KG1 (cell line): Measurements from ENCODE around the gene CYRIA.

Experiments
- DNase-seq: peaks from one replicate; lab custom pipeline; 2025; lab: John Stamatoyannopoulos, UW

The CYRIA gene

DNA sequence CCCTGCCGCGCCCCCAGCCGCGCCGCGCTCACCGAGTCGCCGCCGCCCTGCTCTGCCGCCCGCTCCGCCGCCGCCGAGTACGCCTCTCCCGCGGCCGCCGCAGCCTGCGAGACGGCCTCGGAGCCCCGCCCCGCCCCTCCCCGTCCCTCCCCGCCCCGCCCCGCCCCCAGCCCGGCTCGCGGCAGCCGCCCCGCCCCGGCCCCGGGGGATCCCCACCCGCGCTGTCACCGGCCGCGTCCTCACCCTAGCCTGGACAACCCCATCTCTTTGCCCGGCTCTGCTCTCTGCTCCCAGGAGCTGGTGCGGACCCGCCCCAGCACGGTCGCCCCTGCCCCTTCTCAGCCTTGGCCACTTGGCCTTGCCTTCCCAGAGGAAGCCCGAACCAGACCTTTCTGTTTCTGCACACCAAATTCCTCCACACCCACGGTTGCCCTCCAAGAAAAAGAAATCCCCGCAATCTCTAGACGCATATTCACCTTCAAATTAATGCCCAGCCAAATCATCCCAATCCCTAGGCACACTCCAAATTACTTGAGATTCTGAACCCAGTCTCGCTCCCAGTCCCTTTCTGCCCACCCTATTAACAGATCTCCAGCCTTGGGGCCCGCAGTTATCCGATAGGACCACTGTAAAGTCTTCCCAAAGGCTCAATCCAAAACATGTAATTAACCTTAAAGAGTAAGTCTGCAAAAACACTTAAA is at the start of gene CYRIA:
Gene CYRIA, minus strand, starts transcription at position 87 of the 701 bp plus-strand sequence. CDS start 77,715 bp downstream, outside the sequence.
- DNase-seq = no peak

DNA sequence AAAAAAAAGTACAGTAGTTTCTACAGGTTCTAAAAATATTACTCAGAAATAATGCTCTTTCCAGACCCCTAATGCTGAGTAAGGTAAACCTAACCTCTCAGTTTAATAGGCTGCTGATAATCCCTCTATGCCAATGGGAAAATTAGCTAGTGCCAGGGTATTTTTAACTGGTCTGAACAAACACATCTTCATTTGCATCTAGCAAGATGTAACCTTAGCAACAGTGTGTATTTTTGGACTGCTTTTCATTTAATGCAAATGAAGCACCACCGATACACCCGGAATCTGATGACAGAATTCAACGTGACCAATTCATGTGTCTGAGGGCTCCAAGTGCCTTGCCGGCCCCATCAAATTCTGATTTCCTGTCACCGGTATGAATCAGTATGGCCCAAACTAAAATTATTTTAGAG is 47.4 kb upstream of the CYRIA start:
- DNase-seq = no peak

DNA sequence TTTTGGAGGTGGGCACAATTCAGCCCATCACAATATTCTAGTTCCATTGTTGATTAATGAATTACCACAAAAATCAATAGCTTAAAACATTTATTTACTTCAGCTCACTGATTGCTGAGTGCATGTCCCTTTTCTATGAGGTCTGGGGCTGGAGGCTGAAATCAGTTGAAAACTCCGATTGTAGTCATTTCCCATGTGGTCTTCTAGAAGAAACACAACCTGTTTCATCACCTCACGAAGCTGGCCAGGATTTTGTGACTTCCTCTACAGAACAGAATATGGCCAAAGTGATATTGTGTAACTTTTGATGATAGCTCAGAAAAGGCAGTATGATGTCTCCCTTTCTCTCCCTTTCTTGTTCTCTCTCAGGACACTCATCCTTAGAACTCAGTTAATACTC is 44.1 kb upstream of the CYRIA start:
- DNase-seq = peak; percentile 19

DNA sequence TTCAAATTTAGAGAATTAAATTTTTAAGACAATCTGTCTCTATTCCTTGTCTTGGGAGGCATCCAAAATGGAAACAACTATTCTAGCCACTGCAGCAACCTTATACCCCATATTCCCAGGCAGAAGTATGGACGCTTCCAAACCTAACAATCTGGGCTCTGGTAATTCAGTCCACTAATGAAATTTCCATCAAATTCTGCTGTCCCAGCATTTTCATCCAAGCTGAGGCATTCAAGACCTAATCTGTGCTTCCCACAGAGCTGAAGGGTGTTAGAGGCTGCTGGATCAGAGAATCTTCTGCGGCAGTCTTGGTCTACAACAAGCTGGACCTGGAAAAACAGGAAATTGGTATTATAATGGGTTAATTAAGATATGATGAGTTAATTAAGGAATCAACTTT is 42.5 kb upstream of the CYRIA start:
- no peak for DNase-seq

DNA sequence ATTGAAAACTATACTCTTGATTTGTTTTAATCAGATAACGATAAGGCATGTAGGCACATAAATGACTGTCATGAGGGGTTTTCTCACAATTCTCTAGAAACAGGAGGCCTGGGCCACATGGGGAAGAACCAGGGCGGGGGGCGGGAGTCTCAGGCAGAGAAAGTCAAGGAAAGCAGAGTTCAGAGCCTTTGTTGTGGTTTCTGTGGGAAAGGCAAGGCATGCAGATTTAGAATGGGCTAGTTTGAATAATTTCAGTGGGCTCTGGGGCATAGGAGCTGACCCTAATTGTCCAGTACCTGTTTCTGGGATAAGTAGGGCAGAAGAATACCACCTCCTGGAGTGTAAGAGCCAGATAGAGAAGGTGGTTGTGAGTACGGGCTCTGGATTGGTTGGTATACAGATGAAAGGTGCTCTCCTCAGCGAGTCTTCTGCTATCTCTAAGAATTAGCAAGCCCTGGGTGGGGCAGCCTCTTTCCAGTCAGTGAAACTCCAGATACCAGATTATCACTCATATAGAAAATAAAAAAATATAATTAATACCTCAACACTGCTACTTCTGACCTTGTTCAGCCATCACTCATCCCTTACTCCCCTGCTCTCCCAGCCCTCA is 41.5 kb upstream of the CYRIA start:
- no peak for DNase-seq

DNA sequence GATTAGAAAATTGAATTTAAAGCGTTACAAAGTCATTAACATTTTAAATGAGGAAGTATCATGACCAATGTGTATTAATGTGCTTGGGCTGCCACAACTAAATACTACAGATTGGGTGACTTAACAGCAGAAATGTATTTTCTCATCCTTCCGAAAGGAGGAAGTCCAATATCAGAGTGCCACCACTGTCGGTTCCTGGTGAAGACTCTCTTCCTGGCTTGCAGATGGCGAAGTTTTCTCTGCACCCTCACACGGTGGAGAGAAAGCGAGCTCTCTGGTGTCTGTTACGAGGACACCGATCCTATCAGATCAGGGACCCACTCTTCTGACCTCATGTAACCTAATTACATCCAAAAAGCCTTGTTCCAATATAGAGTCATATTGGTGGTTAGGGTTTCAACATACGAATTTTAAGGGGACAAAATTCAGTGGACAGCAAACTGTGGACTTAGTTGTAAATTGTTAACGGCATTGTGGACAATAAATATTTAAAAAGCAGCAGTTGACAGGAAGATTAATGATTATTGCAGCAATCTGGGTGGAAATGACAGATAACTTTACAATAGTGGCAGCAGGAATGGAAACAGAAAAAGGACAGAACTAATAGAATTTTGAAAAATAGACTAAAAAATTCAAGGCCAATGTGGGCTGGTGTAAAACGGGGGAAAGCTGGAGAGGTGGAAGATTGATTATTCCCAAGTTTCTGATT is 35.1 kb upstream of the CYRIA start:
- no peak for DNase-seq

DNA sequence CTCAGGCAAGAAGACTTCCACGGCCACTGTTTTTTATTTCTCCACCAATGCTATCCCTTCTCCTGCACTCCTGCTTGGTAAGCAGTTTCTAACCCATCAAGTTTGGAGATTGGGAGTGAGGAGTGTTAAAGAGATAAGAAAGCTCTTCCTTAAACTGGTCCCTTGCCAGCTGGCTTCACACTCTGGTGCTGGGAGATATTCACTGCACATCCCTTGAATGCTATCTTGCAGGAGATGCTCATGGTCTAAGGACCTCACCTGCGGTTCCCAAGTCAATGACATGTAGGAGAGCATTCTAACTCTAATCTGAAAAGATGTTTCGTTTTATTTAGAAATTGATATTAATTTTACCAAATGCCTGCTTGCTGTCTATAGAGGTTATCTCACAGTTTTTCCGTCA is 28.2 kb upstream of the CYRIA start:
- no peak for DNase-seq

DNA sequence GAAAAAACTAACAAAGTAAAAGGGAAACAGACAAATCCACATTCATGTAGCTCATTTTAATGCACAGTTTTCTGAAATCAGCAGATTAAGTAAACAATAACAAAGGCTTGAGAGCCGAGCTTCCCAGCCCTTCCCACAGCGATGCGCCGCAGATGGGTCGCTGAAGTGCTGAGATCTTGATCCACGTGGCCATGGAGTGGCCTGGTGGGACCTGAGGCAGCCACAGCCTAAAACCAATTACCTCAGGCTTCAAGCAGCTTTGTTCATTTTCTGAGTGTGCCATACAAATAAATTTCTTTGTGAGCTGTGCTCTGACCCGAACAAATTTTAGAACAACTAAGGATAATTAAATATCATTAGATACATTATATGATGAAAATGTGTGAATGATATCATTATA is 25.6 kb upstream of the CYRIA start:
- DNase-seq = no peak

DNA sequence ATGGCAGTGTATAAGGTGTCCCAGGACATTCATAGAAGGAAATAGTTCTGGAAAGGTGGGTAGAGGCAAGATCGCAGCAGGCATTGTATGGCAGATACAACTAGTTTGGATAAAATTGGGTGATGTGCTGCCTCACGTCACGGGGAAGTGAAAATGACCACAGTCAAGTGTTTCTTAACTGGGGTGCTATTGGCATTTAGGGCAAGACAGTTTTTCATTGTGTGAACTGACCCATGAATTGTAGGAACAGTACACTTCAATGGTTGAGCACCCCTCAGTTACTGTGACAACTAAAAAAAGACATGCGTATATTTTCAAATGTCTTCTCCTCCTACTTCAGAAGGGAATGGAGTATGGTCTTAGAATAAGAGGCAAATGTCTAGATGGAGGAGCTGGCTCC is 22.3 kb upstream of the CYRIA start:
- no peak for DNase-seq

DNA sequence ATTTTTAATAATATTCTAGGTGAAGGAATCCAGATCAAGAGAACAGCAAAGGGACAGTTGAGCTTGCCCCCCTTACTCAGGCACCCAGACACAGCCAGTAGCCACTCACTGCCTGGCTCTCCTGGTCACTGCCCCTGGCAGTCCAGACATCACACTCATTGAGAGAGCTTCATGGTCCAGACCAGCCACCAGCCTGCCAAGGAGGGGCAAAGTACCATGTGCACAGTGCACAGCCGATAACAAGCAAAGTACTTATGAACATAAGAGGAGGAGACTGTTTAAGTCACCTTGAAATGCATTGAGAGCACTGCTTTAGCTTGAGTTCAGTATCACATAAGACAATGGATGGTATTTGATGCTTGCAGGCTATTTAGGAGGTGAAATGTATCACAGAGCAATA is 21.6 kb upstream of the CYRIA start:
- no peak for DNase-seq

DNA sequence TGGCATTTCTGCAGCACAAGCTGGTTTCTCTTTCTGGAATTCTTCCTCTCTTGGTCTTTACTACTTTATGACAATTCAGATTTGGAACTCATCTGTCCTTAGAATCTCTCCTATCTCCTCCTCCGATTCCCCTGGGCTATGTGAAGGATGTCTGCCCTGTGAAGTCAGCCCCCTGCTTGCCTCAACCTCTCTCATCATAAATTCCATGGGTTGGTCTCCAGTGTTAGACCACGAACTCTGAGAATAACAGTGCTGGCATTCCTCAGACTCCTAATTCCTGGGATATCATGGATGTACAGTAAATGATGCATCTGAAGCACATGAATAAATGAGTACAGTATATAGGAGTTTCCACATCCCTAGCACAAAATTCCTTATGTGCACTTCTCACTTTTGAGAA is 21.0 kb upstream of the CYRIA start:
- no peak for DNase-seq

DNA sequence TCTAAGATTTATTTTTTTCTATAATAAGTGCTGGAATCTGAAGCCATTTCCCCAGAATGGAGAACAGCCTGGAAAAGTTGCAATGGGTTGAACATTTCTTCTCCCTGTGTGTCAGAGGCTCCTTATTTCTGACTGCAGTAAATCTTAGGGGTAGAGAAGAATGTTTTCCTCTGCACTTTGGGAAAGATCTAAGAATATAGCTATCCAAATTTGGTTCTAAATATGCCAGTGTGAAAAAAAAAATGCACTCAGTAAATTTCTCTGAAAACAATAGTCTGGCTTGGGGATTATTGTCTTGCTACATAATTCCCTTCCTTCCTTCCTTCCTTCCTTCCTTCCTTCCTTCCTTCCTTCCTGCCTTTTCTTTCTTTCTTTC is 19.7 kb upstream of the CYRIA start:
- DNase-seq = no peak

DNA sequence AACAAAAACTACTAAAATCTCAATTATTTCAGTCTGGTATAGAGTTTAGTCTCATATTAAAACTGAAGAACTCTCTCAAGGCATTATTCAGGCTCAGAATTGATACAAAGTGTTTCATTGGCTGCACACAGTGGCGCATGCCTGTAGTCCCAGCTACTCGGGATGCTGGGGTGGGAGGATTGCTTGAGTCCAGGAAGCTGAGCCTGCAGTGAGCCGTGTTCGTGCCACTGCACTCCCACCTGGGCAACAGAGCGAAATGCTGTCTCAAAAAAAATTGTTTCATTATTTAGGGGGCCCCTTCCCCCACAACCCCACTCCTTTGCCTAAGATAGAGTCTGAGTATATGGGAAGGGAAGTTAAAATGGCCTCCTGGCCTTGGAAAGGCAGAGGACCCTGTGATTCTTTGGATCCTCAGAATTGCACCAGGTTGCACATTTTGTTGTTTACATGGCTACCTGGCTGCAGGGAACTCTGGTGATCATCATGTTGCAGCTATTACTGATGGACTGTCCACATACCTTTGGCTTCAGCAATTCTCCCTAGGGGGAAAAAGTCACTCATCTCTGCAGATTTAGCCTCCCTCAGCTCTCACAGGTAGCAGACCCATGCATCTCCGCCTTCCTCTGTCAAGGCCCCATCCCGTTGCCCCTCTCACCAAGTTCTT is 19.2 kb upstream of the CYRIA start:
- no peak for DNase-seq

DNA sequence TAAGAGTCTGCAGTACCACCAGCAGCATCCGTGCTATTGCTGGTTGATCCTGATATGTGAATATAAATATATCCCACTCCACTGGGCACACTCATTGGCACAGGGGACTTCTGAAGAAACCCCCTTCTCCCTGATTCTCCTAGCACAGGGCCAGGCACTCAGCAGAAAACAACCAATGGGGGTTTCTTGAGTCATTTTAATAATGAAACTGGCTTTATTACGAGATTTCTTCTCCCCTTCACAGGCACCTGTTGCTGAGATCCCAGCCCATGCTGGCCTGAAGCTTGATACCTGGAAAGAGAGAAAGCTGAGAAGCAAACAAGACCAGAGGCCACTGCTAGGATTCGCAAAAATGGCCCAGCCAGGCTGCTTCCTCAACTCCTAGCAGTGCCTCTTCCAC is 17.9 kb upstream of the CYRIA start:
- no peak for DNase-seq

DNA sequence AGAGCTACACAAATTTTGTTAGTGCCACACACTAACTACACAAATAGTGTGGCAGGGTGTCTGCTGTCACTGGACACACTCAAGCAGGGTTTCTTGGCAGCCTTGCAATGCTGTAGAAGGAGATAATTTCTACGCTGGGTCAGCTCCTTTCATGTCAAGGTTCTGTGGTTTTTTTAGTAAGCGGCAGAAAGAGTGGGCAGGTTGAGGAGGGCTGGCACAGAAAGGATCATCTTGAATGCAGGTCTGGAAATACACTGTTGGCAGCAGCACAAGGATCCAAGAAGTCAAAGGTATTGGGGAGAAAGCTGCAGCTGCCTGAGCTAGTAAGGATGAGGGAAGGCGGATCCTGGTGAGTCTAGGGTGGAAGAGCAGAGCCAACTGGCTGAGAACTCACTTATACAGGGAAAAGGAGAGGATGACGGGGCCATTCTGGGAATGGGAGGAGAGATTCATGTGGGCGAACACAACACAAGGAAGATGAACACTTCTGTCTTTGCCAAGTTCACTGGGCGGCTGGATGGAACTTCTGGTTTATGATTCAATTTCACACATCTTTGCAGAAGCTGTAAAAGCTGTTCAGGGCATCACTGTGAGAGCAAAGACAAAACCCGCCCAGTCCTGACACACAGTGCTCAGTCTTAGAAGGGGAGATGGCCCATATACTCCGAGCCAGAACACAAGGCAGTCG is 16.9 kb upstream of the CYRIA start:
- DNase-seq = no peak

DNA sequence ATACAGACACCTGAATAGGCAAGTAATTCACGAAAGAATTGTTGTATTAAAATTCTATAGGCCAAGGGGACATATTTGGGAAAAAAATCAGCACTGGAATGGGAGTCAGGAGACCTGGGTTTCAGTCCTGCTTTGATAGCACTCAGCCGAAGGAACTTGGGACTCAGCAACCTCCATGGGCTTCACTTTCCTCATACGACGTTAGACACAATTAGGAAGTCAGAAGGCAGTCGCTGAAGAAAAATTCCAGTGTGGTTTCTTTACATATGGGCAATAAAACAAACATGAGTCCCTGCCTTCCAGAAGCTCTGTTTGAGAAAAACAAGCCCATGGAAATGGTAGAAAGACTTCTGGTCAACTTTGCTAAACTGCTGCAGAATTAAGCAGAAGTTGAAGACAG is 15.1 kb upstream of the CYRIA start:
- no peak for DNase-seq

DNA sequence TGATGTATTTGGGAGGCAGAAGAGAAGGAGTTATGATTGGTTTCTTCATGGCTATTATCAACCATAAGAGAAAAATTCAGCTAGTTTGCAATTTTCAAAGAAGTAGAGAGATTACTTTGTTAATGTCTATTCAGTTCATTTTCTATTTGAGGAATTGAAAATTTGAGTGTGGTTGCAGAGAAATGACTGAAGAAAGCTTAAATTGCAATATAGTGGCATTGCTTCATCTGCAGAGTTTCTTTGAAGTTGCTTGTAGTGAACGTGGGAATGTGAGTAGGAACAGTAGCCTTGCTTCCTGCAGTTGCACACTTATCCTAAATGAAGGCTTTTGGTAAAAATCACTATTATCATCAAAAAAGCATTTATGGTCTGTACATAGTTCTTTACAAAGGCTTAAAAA is 14.7 kb upstream of the CYRIA start:
- no peak for DNase-seq

DNA sequence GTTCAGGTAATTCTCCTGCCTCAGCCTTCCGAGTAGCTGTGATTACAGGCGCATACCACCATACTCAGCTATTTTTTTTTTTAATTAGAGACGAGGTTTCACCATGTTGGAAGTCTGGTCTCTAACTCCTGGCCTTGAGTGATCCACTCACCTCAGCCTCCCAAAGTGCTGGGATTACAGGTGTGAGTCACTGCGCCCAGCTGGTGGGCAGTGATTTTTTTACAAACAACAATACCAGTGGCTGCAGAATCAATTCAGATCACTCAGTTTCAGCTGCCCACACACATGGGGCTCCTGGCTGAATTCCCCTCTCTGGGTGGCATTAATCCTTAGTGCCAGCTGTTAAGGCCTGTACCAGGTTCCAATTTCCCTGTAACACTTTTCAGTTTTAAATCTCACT is 13.3 kb upstream of the CYRIA start:
- no peak for DNase-seq

DNA sequence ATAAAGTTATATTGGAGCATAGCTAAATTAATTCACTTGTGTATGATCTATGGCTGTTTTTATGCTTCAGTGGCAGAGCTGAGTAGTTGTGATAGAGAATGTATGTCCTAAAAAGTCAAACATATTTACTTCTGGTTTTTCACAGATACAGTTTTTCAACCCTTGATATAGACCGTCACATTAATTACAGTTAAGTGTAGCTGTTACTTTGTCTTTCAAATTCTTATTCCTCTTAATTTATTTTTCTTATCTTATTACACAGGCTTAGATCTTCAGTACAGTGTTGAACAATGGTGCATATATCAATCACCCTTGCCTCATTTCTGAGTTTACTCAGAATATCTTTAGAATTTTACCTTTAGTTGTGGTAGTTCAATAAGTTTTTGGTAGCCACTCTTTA is 12.2 kb upstream of the CYRIA start:
- no peak for DNase-seq

DNA sequence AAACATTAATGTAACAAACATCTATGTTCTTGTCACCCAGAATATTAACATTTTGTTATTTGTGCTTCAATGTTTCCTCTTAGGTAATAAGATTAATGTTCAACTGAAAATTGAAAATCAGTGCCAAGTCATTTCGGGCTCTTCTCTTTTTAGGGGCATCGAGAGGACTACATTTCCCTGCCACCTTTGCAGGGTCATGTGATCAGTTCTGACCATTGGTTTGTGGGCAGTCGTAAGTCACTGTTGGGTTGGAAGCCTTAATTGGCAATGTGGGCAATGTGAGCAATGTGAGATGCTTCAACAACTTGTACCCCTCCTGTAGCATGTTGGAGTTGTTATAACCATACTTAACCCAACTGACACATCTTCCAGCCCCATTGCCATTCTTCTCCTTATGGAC is 10.1 kb upstream of the CYRIA start:
- no peak for DNase-seq

DNA sequence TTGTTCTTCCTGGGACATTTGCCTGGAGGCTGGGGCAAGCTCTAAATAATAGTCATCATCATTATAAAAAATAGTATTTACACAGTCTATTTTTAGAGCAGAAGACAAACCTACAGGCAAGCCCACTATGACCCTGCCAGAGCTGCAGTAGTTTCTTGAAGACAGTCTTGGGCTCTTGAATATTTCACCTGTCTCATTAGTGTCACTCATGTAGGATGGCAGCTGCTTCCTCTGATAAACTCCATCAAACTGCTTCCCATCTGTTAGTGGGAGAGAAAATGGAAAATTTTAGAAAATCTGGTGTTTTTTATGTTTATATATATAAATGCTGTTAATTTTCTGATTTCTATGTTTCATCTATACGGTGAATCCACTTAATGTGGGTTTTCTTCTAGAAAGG is 8.5 kb upstream of the CYRIA start:
- no peak for DNase-seq

DNA sequence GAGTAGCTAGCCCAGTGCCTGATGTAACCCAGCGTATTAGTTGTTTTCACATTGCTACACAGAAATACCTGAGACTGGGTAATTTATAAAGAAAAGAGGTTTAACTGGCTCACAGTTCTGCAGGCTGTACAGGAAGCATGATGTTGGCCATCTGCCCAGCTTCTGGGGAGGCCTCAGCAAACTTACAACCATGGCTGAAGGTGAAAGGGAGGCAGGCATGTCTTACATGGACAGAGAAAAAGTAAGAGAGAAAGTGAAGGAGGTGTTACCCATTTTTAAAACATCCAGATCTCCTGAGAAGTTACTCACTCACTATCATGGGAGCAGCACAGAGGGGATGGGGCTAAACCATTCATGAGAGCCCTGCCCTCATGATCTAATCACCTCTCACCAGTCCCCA is 6.1 kb upstream of the CYRIA start:
- DNase-seq = no peak
